GM10266 (cell line): Measurements from ENCODE around the gene CTNNA3.

Experiments used
- DNase-seq: peaks from one replicate; pipeline ENCODE4 v3.0.0; 2012; ENCODE audit errors: extremely low spot score
- TF ChIP-seq, protein P1 (sequence below): IDR thresholded peaks from 2 replicates; pipeline ENCODE4 v1.5.1; 2012; ENCODE audit warnings: mild to moderate bottlenecking, low read depth; ENCODE audit not compliant: control insufficient read depth, insufficient read depth; ENCODE audit errors: missing control alignments

CTNNA3 gene

DNA sequence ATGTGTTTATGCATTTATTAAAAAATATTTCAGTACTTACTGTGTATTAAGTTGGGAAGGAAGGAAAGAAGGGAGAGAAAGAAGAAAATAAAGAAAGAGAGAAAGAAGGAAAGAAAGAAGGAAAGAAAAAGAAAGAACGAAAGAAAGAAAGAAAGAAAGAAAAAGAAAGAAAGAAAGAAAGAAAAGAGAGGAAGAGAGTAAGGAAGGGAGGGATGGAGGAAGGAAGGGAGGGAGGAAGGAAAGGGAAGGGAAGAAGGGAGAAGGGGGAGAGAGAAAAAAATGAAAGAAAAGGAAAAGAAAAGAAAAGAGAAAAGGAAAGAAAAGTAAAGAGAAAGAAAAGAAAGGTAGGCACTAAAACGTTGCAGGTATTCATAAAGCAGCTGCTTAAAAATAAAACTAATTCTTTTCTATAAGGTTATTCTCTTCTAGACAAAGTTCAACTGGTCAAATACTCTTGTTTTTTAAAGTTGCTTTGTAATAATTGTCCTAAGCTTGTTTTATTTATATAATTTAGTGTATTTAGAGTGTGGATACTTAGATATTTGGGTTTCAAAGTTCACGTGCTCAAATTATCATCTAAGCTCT is 1473.4 kb downstream of the CTNNA3 start:
- TF ChIP-seq, protein P1, sequence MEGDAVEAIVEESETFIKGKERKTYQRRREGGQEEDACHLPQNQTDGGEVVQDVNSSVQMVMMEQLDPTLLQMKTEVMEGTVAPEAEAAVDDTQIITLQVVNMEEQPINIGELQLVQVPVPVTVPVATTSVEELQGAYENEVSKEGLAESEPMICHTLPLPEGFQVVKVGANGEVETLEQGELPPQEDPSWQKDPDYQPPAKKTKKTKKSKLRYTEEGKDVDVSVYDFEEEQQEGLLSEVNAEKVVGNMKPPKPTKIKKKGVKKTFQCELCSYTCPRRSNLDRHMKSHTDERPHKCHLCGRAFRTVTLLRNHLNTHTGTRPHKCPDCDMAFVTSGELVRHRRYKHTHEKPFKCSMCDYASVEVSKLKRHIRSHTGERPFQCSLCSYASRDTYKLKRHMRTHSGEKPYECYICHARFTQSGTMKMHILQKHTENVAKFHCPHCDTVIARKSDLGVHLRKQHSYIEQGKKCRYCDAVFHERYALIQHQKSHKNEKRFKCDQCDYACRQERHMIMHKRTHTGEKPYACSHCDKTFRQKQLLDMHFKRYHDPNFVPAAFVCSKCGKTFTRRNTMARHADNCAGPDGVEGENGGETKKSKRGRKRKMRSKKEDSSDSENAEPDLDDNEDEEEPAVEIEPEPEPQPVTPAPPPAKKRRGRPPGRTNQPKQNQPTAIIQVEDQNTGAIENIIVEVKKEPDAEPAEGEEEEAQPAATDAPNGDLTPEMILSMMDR, result no peak
- no peak for DNase-seq

DNA sequence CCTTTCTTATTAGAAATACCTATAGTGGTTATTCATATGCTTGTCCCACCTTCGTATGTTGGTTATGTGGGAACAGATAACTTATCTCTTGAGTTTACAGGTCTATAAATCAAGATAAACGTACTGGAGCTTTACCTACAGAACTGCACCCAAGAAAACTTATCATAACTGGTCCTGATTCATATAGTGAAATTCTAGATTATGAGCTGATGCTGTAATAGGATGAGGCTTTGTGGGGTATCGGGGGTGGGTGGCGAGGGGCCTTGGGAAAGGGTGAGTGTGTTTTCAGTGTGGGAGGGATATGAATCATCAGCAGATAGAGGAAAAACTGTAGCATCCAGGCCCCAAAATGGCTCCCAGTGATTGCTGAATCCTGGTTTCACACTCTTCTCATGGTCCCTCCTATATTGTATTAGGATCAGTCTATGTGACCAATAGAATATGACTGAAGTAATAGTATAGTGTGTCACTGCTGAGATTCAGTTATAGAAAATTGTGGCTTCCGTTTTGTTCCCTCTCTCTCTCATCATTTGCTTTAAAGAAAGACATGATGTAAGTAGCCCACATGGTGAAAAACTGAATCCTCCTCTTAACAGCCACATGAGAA is 1476.9 kb downstream of the CTNNA3 start:
- no peak for DNase-seq
- TF ChIP-seq, protein P1, result no peak

DNA sequence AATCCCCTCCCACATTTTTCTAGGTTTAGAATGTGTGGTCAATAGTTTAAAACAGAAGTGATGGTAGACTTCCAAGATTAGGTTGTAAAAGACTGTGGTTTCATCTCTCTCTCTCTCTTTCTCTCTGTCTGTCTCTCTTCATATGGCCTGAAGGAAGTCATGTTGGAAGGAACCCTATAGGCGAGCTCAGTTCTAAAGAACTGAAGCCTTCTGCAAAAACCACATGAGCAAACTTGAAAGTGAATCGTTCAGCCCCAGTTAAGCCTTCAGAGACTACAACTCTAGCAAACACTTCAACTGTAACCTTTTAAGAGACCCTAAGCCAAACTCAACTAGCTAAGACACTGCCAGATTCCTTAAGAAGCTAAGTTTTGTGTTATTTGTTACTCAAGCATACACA is 1477.7 kb downstream of the CTNNA3 start:
- DNase-seq, result no peak
- TF ChIP-seq, protein P1, result no peak

DNA sequence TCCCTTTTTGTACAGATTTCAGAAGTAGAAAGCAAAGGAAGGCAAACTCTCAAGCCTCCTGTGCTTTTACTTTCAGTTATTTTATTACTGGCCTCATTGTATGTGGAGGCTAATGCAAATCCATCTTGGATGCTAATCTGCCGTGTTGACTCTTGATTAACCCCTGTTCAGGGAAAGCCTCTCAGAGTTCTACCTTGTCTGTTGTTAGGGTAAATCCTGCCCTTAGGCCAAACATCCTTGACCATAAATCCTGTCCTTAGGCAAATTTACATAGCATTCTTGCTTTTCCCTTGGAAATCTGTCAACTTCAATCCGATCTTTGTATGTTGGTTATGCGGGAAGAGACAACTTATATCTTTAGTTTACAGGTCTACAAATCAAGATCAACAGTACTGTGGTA is 1480.1 kb downstream of the CTNNA3 start:
- DNase-seq, result no peak
- TF ChIP-seq, protein P1, result no peak

DNA sequence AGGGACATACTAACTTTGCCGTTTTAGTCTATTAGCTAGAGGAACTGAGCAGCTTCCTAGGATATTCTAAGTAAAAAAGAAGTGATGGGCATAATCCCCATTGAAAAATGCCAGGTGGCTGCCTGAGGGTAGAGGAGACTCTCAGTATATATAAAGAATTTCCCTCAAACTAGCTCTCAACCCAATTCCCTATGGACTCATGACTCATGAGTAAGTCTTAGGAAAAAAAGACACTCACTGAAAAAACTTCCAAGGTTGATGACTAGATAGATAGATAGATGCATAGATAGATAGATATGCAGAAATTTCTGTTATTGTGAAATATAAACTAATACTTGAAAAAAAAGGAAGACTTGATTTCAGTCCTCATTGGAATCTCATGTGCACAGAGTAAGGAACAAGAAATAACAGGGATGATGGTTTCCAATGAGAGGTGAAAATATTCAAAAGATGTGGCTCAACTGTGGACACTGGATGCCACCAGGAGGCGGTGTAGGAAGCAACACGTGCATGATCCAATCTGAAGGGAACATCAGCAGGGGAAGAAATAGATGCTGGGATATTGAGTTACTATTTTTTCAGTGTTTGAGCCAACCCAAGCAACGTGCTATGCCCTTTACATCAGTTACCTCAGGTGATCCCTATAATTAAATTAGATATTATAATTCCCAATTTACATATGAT is 1481.1 kb downstream of the CTNNA3 start:
- TF ChIP-seq, protein P1, result peak; percentile 12
- DNase-seq, result no peak

DNA sequence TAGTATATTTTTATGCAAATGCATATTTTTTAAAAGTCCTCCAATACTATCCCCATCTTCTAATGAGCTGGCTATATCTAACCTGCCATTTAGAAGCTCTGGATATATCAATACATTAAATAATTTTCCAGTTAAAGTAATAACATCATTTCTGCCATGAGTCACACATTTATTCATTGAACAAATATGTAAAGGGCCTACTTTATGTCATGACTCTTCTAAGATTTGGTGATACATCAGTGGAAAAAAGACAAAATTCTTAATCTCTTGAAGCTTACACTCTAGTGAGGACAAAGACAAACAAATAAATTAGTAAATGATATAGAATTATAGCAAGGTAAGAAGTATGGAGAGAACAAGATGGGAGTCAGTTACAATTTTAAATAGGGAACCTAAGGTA is 1487.0 kb downstream of the CTNNA3 start:
- TF ChIP-seq, protein P1, result no peak
- no peak for DNase-seq

DNA sequence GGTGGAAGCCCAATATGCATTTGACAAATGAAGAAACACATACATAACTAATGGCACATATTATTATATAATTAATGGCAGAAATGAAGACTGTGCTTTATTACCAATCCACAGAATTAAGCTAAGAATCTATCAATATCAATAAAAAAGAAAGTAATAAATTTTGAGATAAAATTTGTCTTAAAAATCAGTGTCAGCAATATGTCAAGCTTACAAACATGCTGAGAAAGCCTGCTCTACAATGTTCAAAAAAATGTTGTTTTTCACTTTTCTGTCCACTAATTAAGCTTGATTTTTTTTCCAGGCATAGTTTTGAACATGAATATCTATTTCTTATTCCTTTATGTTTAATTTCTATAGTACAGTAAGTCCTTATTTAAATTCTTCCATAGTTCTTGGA is 1491.2 kb downstream of the CTNNA3 start:
- TF ChIP-seq, protein P1, result no peak
- no peak for DNase-seq
